CD4-positive, alpha-beta T cell (primary cell): ENCODE results near the gene TSPYL1. TPM values are rescaled to one million over a fixed set of nuclear protein-coding genes. Genes with fewer than 3 reads are reported as not detected.

Source experiments
- ATAC-seq: fragments of 200-7000 bp; cut with Tn5 transposase; one replicate; pipeline ENCODE4 v1.10.0; 2022; ENCODE audit warnings: mild to moderate bottlenecking; ENCODE audit not compliant: poor library complexity
- CTCF ChIA-PET: fragments of 350-600 bp; sonication (Branson Sonifier 250); formaldehyde crosslinking; loops from one replicate; lab custom pipeline; 2021; ENCODE audit warnings: antibody characterized with exemption, inconsistent platforms; lab: Charles Lee
- POLR2A ChIA-PET: fragments of 350-600 bp; sonication (Branson Sonifier 250); formaldehyde crosslinking; loops from one replicate; lab custom pipeline; 2021; ENCODE audit warnings: antibody characterized with exemption, inconsistent platforms; lab: Charles Lee
- DNase-seq, 14 experiments: peaks; one replicate each; pipeline ENCODE4 v3.0.0-alpha.2; 2013 to 2020; ENCODE audit warnings: mixed read lengths in 2 of 14
- H3K27ac ChIP-seq, 2 donors: one replicate each; pipeline versions ENCODE4 v1.5.1 to v1.7.0; 2013; ENCODE audit warnings: low read length in 2 of 2, low read depth in 1 of 2, mild to moderate bottlenecking in 1 of 2
- H3K27me3 ChIP-seq, 2 experiments: 1 replicate in 1 of 2; 2 replicates in 1 of 2; pipeline versions ENCODE4 v1.6.1 to v1.7.0; 2013; ENCODE audit warnings: low read length in 2 of 2, control low read depth in 1 of 2, mild to moderate bottlenecking in 1 of 2, moderate library complexity in 1 of 2; ENCODE audit not compliant: insufficient read depth in 2 of 2, control insufficient read depth in 1 of 2
- H3K36me3 ChIP-seq: one replicate; pipeline ENCODE4 v1.6.1; 2013; ENCODE audit warnings: low read length, control low read depth; ENCODE audit not compliant: insufficient read depth
- H3K4me1 ChIP-seq: one replicate; pipeline ENCODE4 v1.6.1; 2013; ENCODE audit warnings: low read length, control low read depth; ENCODE audit not compliant: insufficient read depth
- H3K4me3 ChIP-seq: one replicate; pipeline ENCODE4 v1.5.1; 2013; ENCODE audit warnings: mild to moderate bottlenecking, low read length, moderate library complexity
- H3K9me3 ChIP-seq, 2 experiments: 1 replicate in 1 of 2; 2 replicates in 1 of 2; pipeline versions ENCODE4 v1.6.1 to v1.7.0; 2013; ENCODE audit warnings: low read length in 2 of 2, mild to moderate bottlenecking in 2 of 2, control low read depth in 1 of 2, moderate library complexity in 1 of 2; ENCODE audit not compliant: control insufficient read depth in 1 of 2, insufficient read depth in 1 of 2
- H3K27ac Mint-ChIP-seq: one replicate; pipeline ENCODE4 v1.8.0; 2020; ENCODE audit warnings: mixed read lengths
- H3K27me3 Mint-ChIP-seq: one replicate; pipeline ENCODE4 v1.8.0; 2021; ENCODE audit warnings: mixed read lengths
- H3K36me3 Mint-ChIP-seq: one replicate; pipeline ENCODE4 v1.8.0; 2021; ENCODE audit warnings: low read depth, mixed read lengths
- H3K4me1 Mint-ChIP-seq: one replicate; pipeline ENCODE4 v1.8.0; 2021; ENCODE audit warnings: low read depth, mixed read lengths
- H3K4me3 Mint-ChIP-seq: one replicate; pipeline ENCODE4 v1.8.0; 2020; ENCODE audit warnings: mild to moderate bottlenecking, mixed read lengths
- H3K9me3 Mint-ChIP-seq: one replicate; pipeline ENCODE4 v1.8.0; 2020; ENCODE audit warnings: mixed read lengths
- intact Hi-C, 2 experiments: fragments of 100-400 bp; cut with DNase I in 1 of 2; cut with micrococcal nuclease in 1 of 2; formaldehyde crosslinking; loops; one replicate each; pipeline versions ENCODE4 v1.15.1 to v1.9.0; 2023 to 2025; cut with DNase I, micrococcal nuclease
- total RNA-seq, 174 experiments: library from RNA in 2 of 174; stranded (reverse) in 2 of 174; gene quantifications; one replicate each; pipeline ENCODE4 v1.2.3 and lab custom pipeline; 2021 to 2026
- TF ChIP-seq, protein P1 (sequence below): fragments of 200-600 bp; IDR thresholded peaks from one replicate; pipeline ENCODE4 v1.8.0; 2022; ENCODE audit warnings: antibody characterized with exemption, mild to moderate bottlenecking

The TSPYL1 gene
- total RNA-seq, 2 experiments from 2014 or later: 225 to 226 TPM

DNA sequence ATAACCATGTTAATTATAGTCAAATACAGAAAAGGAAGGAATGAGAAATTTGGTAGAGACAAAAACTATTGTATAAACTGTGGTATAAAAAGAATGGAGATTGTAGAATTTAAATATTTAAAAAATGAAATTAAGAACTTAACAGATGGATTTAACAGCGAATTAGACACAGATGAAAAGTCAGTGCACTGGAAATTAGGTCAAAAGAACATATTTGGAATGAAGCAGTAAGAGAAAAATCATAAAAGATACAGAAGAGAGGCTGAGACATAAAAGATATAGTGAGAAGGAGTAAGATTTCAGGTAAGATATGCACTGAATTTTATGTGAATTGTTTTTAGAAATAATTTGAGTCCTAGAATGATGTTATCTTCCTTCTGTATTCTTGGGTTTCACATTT, 39.9 kb downstream of the TSPYL1 start:
- CTCF ChIA-PET: no interaction called here
- POLR2A ChIA-PET: no interaction called here
- H3K27me3 Mint-ChIP-seq: no peaks in the 10 kb centered on the region

DNA sequence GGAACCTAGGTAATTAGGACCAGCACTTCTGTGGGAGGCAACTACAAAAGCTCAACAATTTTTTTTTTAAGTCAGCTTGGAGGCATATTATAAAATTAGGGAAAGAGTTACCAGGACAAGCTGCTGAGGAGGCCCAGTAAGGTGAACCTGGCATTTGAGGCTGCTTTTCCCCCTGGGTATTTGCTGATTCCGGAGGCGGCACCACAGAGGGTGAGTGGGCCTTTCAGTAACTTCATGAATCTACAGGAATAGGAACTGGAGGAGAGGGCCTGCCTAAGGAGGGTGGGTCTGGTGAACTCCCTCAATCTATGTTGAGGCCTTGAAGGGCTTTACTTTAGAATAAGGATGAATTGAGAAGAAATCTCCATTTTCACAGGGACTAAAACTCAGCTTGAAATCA, 40.5 kb downstream of the TSPYL1 start:
- H3K4me1 Mint-ChIP-seq: no peaks in the 10 kb centered on the region
- Histone ChIP-seq H3K27me3 (no peaks in the 10 kb centered on the region), H3K9me3 (no peaks in the 10 kb centered on the region), H3K4me3 (no peak overlapping the region), H3K36me3 (peaks cover 24% of the 10 kb centered on the region), H3K4me1 (no peaks in the 10 kb centered on the region), H3K27ac (no peak overlapping the region)
- no peaks in the 10 kb centered on the region for H3K27me3 Mint-ChIP-seq
- ATAC-seq: no peak
- no peak for DNase-seq
- TF ChIP-seq, protein P1, sequence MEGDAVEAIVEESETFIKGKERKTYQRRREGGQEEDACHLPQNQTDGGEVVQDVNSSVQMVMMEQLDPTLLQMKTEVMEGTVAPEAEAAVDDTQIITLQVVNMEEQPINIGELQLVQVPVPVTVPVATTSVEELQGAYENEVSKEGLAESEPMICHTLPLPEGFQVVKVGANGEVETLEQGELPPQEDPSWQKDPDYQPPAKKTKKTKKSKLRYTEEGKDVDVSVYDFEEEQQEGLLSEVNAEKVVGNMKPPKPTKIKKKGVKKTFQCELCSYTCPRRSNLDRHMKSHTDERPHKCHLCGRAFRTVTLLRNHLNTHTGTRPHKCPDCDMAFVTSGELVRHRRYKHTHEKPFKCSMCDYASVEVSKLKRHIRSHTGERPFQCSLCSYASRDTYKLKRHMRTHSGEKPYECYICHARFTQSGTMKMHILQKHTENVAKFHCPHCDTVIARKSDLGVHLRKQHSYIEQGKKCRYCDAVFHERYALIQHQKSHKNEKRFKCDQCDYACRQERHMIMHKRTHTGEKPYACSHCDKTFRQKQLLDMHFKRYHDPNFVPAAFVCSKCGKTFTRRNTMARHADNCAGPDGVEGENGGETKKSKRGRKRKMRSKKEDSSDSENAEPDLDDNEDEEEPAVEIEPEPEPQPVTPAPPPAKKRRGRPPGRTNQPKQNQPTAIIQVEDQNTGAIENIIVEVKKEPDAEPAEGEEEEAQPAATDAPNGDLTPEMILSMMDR: no peak
- peaks cover 57% of the 10 kb centered on the region for H3K36me3 Mint-ChIP-seq
- no peak overlapping the region for H3K4me3 Mint-ChIP-seq
- CTCF ChIA-PET: no interaction called here
- intact Hi-C loops: no loop called here
- no peaks in the 10 kb centered on the region for H3K9me3 Mint-ChIP-seq
- POLR2A ChIA-PET: no interaction called here
- H3K27ac Mint-ChIP-seq: no peak overlapping the region

More for the DNA sequence above, 39.9 kb downstream of the TSPYL1 start:
- intact Hi-C loops: no loop called here
- H3K4me3 ChIP-seq: no peak overlapping the region
- TF ChIP-seq, protein P1: no peak
- H3K27ac ChIP-seq: no peak overlapping the region
- ATAC-seq (no peak), DNase-seq (no peak)
- H3K9me3 ChIP-seq: no peaks in the 10 kb centered on the region
- Mint-ChIP-seq H3K4me1 (no peaks in the 10 kb centered on the region), H3K9me3 (no peaks in the 10 kb centered on the region), H3K36me3 (peaks cover 60% of the 10 kb centered on the region), H3K4me3 (no peak overlapping the region), H3K27ac (no peak overlapping the region)
- no peaks in the 10 kb centered on the region for H3K4me1 ChIP-seq
- no peaks in the 10 kb centered on the region for H3K27me3 ChIP-seq
- peaks cover 24% of the 10 kb centered on the region for H3K36me3 ChIP-seq

DNA sequence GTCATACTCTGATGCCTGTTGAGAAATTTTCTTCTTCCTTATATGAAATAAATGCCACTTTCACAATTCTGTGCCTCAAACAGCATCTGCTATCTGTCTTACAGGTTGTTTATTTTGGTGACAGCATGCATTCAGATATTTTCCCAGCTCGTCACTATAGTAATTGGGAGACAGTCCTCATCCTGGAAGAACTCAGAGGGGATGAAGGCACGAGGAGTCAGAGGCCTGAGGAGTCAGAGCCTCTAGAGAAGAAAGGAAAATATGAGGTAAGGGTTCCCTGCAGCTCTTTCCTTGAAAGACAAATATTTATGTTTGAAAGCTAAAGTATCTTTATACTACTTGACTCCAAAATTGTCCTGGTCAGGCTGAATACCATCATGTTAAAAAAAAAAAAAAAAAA, 41.6 kb downstream of the TSPYL1 start:
- Histone ChIP-seq H3K4me3 (no peak overlapping the region), H3K4me1 (no peaks in the 10 kb centered on the region), H3K27ac (no peak overlapping the region), H3K36me3 (peaks cover 24% of the 10 kb centered on the region), H3K27me3 (no peaks in the 10 kb centered on the region), H3K9me3 (no peaks in the 10 kb centered on the region)
- H3K4me3 Mint-ChIP-seq: no peak overlapping the region
- DNase-seq (no peak), ATAC-seq (no peak)
- TF ChIP-seq, protein P1: no peak
- intact Hi-C loops: no loop called here
- no peaks in the 10 kb centered on the region for H3K27me3 Mint-ChIP-seq
- peaks cover 49% of the 10 kb centered on the region for H3K36me3 Mint-ChIP-seq
- ChIA-PET POLR2A (no interaction called here), CTCF (interaction anchor here (1.5 kb wide), 1 partner anchor 20 kb away, joined by 3 read pairs; no protein-coding TSS in a partner anchor)
- H3K4me1 Mint-ChIP-seq: no peaks in the 10 kb centered on the region
- H3K27ac Mint-ChIP-seq: no peak overlapping the region
- no peaks in the 10 kb centered on the region for H3K9me3 Mint-ChIP-seq
